ENCODE results near the gene RBP3.
"Not testable (repeated sequence)": the region's sequence is repeated elsewhere in the genome, so short reads cannot be mapped to it uniquely, and the experiment has no call there.

Gene RBP3

GRCh38 chr10:47383261-47384147 is 35.3 kb downstream of the RBP3 start:
- Mint-ChIP-seq H3K27me3 (peaks cover 82% of the 10 kb centered on the region), H3K9me3 (peaks cover 6% of the 10 kb centered on the region), H3K4me1 (peaks cover 25% of the 10 kb centered on the region), H3K4me3 (peak overlapping the region; percentile 74), H3K36me3 (peaks cover 3% of the 10 kb centered on the region), H3K27ac (no peak overlapping the region)
- CTCF ChIA-PET: interaction anchor here (1.1 to 1.6 kb wide), 2 partner anchors 9 to 359 kb away, joined by 3 read pairs; no protein-coding TSS in a partner anchor
- DNase-seq: no peak

DNA sequence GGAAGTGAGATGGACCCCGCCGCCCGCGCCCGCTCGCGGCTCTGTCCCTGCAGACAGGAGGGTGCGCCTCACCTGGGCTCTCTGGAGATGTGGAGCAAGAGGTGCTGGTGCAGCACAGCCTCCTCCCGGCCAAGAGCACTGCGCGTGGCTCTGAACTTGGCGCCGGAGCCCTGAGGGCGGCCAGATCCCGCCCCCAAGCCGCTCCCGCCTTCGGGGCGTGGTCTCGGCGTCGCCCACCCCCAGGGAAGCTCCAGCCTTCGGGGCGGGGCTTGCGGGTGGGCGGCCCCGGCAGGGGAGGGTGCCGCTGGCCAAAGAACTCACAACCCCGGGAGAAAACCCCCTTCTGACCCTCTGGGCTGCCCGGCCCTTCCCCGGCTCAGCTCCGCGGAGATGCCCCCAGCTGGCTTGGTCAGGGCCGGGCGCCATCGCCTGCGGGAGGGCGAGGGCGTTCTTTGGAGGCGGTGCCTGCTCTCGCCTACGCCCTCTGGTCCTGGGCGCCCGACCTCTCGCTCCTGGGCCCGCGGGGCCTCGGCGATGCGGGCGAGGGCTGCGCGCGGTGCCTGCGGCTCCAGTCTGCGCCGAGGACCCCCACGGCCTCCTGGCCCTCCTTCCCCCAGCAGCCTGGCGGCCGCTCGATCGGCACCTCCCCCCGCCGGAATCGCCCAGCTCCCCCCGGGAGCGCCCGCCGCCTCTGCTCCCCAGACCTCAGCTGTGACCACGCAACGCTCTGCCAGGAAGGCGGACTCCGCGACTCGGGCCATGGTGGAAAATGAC is 36.2 kb downstream of the RBP3 start, which contains the start of gene ZNF488:
Gene ZNF488, minus strand, starts transcription at position 146 of the 774 bp plus-strand sequence. CDS start 15,464 bp downstream, outside the sequence.
- peak; percentile 81 for DNase-seq
- peaks cover 3% of the 10 kb centered on the region for H3K36me3 Mint-ChIP-seq
- H3K27ac Mint-ChIP-seq: no peak within 1 kb of the TSS
- H3K4me1 Mint-ChIP-seq: peaks cover 25% of the 10 kb centered on the region
- peaks cover 6% of the 10 kb centered on the region for H3K9me3 Mint-ChIP-seq
- peak within 1 kb of the TSS; percentile 89 for H3K4me3 Mint-ChIP-seq
- H3K27me3 Mint-ChIP-seq: peaks cover 80% of the 10 kb centered on the region
- CTCF ChIA-PET: interaction anchor here (1.1 to 1.6 kb wide), 2 partner anchors 9 to 359 kb away, joined by 3 read pairs; no protein-coding TSS in a partner anchor

DNA sequence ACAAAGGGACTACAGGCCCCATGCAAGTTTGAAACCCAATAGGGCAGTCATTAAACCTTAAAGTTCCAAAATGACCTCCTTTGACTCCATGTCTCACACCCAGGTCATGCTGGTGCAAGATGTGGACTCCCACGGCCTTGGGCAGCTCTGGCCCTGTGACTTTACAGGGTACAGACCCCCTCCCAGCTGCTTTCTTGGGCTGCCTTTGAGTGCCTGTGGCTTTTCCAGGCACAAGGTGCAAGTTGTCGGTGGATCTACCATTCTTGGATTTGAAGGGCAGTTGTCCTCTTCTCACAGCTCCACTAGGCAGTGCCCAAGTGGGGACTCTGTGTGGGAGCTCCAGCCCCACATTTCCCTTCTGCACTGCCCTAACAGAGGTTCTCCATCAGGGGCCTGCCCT is 37.9 kb downstream of the RBP3 start:
- H3K4me3 Mint-ChIP-seq, H3K27ac Mint-ChIP-seq, H3K36me3 Mint-ChIP-seq, DNase-seq, H3K9me3 Mint-ChIP-seq, CTCF ChIA-PET: not testable (repeated sequence)
- Mint-ChIP-seq H3K4me1 (peaks cover 14% of the 10 kb centered on the region), H3K27me3 (peaks cover 62% of the 10 kb centered on the region)

DNA sequence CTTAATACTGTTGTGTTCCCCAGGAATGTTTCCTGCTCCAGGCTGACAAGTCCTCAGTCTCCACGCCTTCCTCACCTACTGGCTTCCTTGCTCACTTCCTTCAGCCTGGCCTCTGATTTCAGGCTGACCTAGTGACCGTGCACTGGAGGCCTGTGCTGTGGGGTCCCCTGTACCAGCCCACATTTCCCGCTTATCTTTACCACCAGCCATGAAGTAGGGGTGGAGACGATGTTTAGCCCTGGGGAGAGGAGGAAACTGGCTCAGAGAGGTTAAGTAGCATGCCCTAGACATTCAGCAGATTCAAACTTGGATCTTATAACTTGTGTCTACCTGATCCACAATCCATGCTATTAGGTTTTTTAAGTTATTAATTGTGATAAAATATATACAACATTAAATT is 40.7 kb downstream of the RBP3 start:
- Mint-ChIP-seq H3K9me3 (peaks cover 6% of the 10 kb centered on the region), H3K4me1 (peaks cover 6% of the 10 kb centered on the region), H3K27ac (no peak overlapping the region), H3K27me3 (peaks cover 54% of the 10 kb centered on the region), H3K36me3 (peaks cover 3% of the 10 kb centered on the region), H3K4me3 (no peak overlapping the region)
- no peak for DNase-seq
- CTCF ChIA-PET: no interaction called here

- peaks cover 50% of the 10 kb centered on the region for H3K27me3 Mint-ChIP-seq
- H3K27ac Mint-ChIP-seq: no peak overlapping the region
- CTCF ChIA-PET: no interaction called here
- H3K9me3 Mint-ChIP-seq: peaks cover 6% of the 10 kb centered on the region
- H3K4me3 Mint-ChIP-seq: no peak overlapping the region
- peaks cover 3% of the 10 kb centered on the region for H3K36me3 Mint-ChIP-seq
- H3K4me1 Mint-ChIP-seq: peaks cover 4% of the 10 kb centered on the region
- DNase-seq: no peak
Measured at GRCh38 chr10:47389619-47390018, 41.5 kb downstream of the RBP3 start.

DNA sequence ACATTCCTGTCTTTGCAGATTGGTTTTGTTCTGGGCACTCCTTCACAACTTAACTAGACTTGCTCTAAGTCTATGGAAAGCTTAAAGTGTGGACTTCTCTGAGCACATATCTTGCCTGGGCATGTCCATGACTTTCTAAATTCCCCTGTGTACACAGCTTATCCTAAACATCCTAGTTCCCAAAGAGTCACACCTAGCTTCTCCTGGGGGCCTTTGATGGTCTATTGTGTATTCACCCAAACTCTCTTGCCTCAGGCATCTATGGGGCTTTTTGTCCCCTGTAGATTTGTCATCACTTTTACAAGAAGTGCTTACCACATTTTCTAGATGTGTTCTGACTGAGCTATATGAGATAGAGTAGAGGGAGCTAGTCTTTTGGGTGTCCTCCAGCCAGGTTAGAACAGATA is 48.2 kb downstream of the RBP3 start:
- no peaks in the 10 kb centered on the region for H3K9me3 Mint-ChIP-seq
- H3K27me3 Mint-ChIP-seq: peaks cover 38% of the 10 kb centered on the region
- no peaks in the 10 kb centered on the region for H3K36me3 Mint-ChIP-seq
- no peak overlapping the region for H3K4me3 Mint-ChIP-seq
- H3K27ac Mint-ChIP-seq: no peak overlapping the region
- DNase-seq: no peak
- CTCF ChIA-PET: interaction anchor here (0.8 kb wide), 1 partner anchor 35 kb away, joined by 3 read pairs; no protein-coding TSS in a partner anchor
- H3K4me1 Mint-ChIP-seq: no peaks in the 10 kb centered on the region

GRCh38 chr10:47397256-47397655 is 49.1 kb downstream of the RBP3 start:
- no peaks in the 10 kb centered on the region for H3K9me3 Mint-ChIP-seq
- peaks cover 42% of the 10 kb centered on the region for H3K27me3 Mint-ChIP-seq
- no peaks in the 10 kb centered on the region for H3K36me3 Mint-ChIP-seq
- H3K27ac Mint-ChIP-seq: no peak overlapping the region
- no peak overlapping the region for H3K4me3 Mint-ChIP-seq
- CTCF ChIA-PET: no interaction called here
- H3K4me1 Mint-ChIP-seq: no peaks in the 10 kb centered on the region
- DNase-seq: no peak

DNA sequence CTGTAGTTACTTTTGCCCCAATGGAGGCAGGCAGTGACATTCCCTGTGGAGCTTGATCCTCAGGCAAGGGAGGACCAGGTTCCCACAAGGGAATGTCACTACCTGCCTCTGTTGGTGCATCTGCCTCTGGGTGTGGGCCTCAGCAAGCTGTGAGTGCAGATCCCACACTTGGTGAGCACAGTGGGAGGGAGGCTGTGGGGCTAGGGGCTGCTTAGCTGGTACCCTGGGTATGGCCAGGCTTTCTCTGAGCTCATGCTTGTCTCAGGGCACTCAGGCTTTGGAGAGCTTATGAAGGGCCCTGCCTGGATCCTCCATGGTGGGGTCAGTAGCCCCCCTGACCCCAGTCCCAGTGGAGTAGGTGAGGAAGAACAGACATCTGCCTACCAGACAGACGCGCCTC is 52.1 kb downstream of the RBP3 start:
- Mint-ChIP-seq H3K4me1 (no peaks in the 10 kb centered on the region), H3K4me3 (no peak overlapping the region), H3K27ac (no peak overlapping the region), H3K27me3 (peaks cover 37% of the 10 kb centered on the region), H3K9me3 (no peaks in the 10 kb centered on the region), H3K36me3 (no peaks in the 10 kb centered on the region)
- DNase-seq: no peak
- CTCF ChIA-PET: no interaction called here

GRCh38 chr10:47400786-47401185 is 52.6 kb downstream of the RBP3 start:
- H3K27ac Mint-ChIP-seq: no peak overlapping the region
- no peaks in the 10 kb centered on the region for H3K9me3 Mint-ChIP-seq
- no peak for DNase-seq
- H3K4me3 Mint-ChIP-seq: no peak overlapping the region
- CTCF ChIA-PET: no interaction called here
- H3K27me3 Mint-ChIP-seq: peaks cover 32% of the 10 kb centered on the region
- H3K4me1 Mint-ChIP-seq: no peaks in the 10 kb centered on the region
- no peaks in the 10 kb centered on the region for H3K36me3 Mint-ChIP-seq

DNA sequence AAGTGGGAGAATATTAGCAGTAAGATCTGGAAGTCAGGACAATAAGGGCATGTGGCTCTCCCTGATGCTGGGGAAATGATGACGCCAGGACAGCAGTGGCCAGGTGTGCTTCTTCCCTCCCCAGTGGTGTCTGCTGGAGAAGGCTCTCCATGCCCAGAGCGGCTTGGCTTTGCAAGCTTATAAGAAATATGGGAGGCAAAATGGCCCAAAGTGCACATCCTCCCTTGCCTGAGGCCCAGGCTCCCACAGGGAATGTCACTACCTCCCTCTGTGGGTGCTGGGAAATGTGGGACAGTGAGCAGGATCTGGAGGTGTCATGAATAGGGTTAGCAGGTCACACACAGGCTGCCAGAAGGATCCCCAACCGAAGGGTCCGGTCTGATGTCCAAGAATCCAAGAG is 53.0 kb downstream of the RBP3 start:
- no peak for DNase-seq
- Mint-ChIP-seq H3K27ac (no peak overlapping the region), H3K36me3 (no peaks in the 10 kb centered on the region), H3K4me3 (no peak overlapping the region), H3K4me1 (no peaks in the 10 kb centered on the region), H3K9me3 (no peaks in the 10 kb centered on the region), H3K27me3 (peaks cover 30% of the 10 kb centered on the region)
- CTCF ChIA-PET: no interaction called here

GRCh38 chr10:47401874-47402640 is 53.9 kb downstream of the RBP3 start:
- no peaks in the 10 kb centered on the region for H3K9me3 Mint-ChIP-seq
- H3K27me3 Mint-ChIP-seq: peaks cover 22% of the 10 kb centered on the region
- DNase-seq: no peak
- H3K27ac Mint-ChIP-seq: no peak overlapping the region
- no peak overlapping the region for H3K4me3 Mint-ChIP-seq
- CTCF ChIA-PET: no interaction called here
- no peaks in the 10 kb centered on the region for H3K4me1 Mint-ChIP-seq
- no peaks in the 10 kb centered on the region for H3K36me3 Mint-ChIP-seq

DNA sequence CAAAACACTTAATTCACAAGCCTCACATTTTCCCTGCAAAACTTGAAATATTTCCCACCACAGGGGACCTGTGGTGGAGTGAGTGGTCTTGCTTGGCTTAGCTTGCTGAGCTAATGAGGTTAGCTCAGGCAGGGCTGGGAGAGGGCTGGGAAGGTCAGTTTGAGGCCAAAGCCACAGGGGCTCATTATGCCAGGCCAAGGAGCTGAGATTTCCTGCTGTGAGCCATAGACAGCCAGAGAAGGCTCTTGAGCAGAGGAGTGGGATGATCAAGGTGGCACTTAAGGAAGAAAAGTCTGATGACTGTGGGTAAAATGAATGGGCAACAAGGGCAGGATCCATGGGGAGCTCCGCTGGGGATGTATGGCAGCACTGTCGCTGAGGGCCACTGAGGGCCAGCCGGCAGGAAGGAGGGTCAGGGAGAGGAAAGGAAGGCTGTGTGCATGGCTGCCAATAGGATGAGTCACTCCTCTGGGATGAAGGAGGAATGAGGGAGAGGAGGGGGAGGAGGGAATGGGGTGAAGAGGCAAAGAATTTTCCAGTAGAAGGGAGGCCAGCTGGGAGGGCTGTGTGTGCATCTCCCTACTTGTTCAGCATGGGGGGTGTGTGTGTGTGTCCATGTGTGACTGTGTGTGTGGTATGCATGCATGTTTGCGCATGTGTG is 54.6 kb downstream of the RBP3 start:
- H3K27me3 Mint-ChIP-seq: peaks cover 22% of the 10 kb centered on the region
- no peak overlapping the region for H3K27ac Mint-ChIP-seq
- H3K4me1 Mint-ChIP-seq: no peaks in the 10 kb centered on the region
- CTCF ChIA-PET: no interaction called here
- H3K36me3 Mint-ChIP-seq: no peaks in the 10 kb centered on the region
- H3K9me3 Mint-ChIP-seq: no peaks in the 10 kb centered on the region
- H3K4me3 Mint-ChIP-seq: no peak overlapping the region
- no peak for DNase-seq

GRCh38 chr10:47403446-47404318 is 55.5 kb downstream of the RBP3 start:
- CTCF ChIA-PET: no interaction called here
- H3K27ac Mint-ChIP-seq: no peak overlapping the region
- H3K27me3 Mint-ChIP-seq: peaks cover 18% of the 10 kb centered on the region
- no peak for DNase-seq
- no peaks in the 10 kb centered on the region for H3K4me1 Mint-ChIP-seq
- no peak overlapping the region for H3K4me3 Mint-ChIP-seq
- H3K36me3 Mint-ChIP-seq: no peaks in the 10 kb centered on the region
- H3K9me3 Mint-ChIP-seq: no peaks in the 10 kb centered on the region

Measured in activated naive CD4-positive, alpha-beta T cell treated with anti-CD3 and anti-CD28 coated beads, Interleukin-2, amount 10 ng/mL, durations not matched to agents 7 days and 5 days (primary cell).